Keratinocyte (primary cell): ENCODE data around the gene CEP85L. TPM values are rescaled to one million over a fixed set of nuclear protein-coding genes. Genes with fewer than 3 reads are reported as not detected.

Experiments used
- DNase-seq: peaks from one replicate; pipeline ENCODE4 v3.0.0-alpha.2; 2011; ENCODE audit warnings: low read depth, missing footprints, low spot score
- FAIRE-seq: peaks from 2 replicates; lab custom pipeline; 2011; peaks lifted over from hg19 to GRCh38; lab: Jason Lieb, UNC
- H2AFZ ChIP-seq: 2 replicates; pipeline ENCODE4 v1.6.0; 2012; ENCODE audit warnings: low read length, control low read depth, inconsistent platforms; ENCODE audit not compliant: control insufficient read depth
- H3K27ac ChIP-seq: 2 replicates; pipeline ENCODE4 v1.5.1; 2011; ENCODE audit warnings: low read length; ENCODE audit not compliant: control insufficient read depth, insufficient read depth
- H3K27me3 ChIP-seq: 3 replicates; pipeline ENCODE4 v1.6.0; 2011; ENCODE audit warnings: low read length; ENCODE audit not compliant: control insufficient read depth, insufficient read depth; ENCODE audit errors: extremely low read depth
- H3K36me3 ChIP-seq, 2 experiments: 2 replicates in 1 of 2; 3 replicates in 1 of 2; pipeline ENCODE4 v1.5.1; 2011; ENCODE audit warnings: low read length in 2 of 2, mild to moderate bottlenecking in 1 of 2; ENCODE audit not compliant: control insufficient read depth in 2 of 2, insufficient read depth in 2 of 2; ENCODE audit errors: extremely low read depth in 1 of 2
- H3K4me1 ChIP-seq: 3 replicates; pipeline ENCODE4 v1.5.1; 2011; ENCODE audit warnings: low read length; ENCODE audit not compliant: control insufficient read depth, insufficient read depth; ENCODE audit errors: extremely low read depth
- H3K4me2 ChIP-seq: 3 replicates; pipeline ENCODE4 v1.6.0; 2011; ENCODE audit warnings: low read depth, low read length; ENCODE audit not compliant: control insufficient read depth, insufficient read depth; ENCODE audit errors: extremely low read depth
- H3K4me3 ChIP-seq, 3 experiments: fragments of 200-600 bp in 1 of 3; sonication (generic) in 1 of 3; 2 replicates in 2 of 3; 3 replicates in 1 of 3; pipeline ENCODE4 v1.5.1; 2011 to 2016; ENCODE audit warnings: low read length in 3 of 3, mild to moderate bottlenecking in 3 of 3, control low read depth in 2 of 3, inconsistent platforms in 1 of 3, low read depth in 1 of 3, mixed read lengths in 1 of 3, mixed run types in 1 of 3, moderate library complexity in 1 of 3; ENCODE audit not compliant: control insufficient read depth in 2 of 3, insufficient read depth in 2 of 3; ENCODE audit errors: extremely low read depth in 1 of 3
- H3K79me2 ChIP-seq: 2 replicates; pipeline ENCODE4 v1.6.0; 2012; ENCODE audit warnings: low read length; ENCODE audit not compliant: control insufficient read depth, insufficient read depth
- H3K9ac ChIP-seq: 3 replicates; pipeline ENCODE4 v1.6.0; 2011; ENCODE audit warnings: low read length; ENCODE audit not compliant: control insufficient read depth, insufficient read depth; ENCODE audit errors: extremely low read depth
- H3K9me1 ChIP-seq: 3 replicates; pipeline ENCODE4 v1.6.0; 2011; ENCODE audit warnings: low read length; ENCODE audit not compliant: control insufficient read depth, insufficient read depth; ENCODE audit errors: extremely low read depth
- H3K9me3 ChIP-seq: 2 replicates; pipeline ENCODE4 v1.5.1; 2012; ENCODE audit warnings: low read depth, low read length; ENCODE audit not compliant: control insufficient read depth
- H4K20me1 ChIP-seq: 3 replicates; pipeline ENCODE4 v1.6.0; 2011; ENCODE audit warnings: low read length; ENCODE audit not compliant: control insufficient read depth, insufficient read depth; ENCODE audit errors: extremely low read depth
- CTCF ChIP-seq, 3 experiments: IDR thresholded peaks in 1 of 3; conservative IDR thresholded peaks in 1 of 3; optimal IDR thresholded peaks in 1 of 3; 2 replicates in 2 of 3; 3 replicates in 1 of 3; pipeline versions ENCODE3 to v1.5.1; 2011; ENCODE audit warnings: low read length in 3 of 3, mild to moderate bottlenecking in 3 of 3, moderate library complexity in 2 of 3, control low read depth in 1 of 3, inconsistent platforms in 1 of 3; ENCODE audit not compliant: insufficient read depth in 2 of 3; ENCODE audit errors: extremely low read depth in 1 of 3
- EZH2 ChIP-seq: IDR thresholded peaks from one replicate; pipeline ENCODE4 v1.6.1; 2012; ENCODE audit warnings: inconsistent platforms, mild to moderate bottlenecking, low read length, moderate library complexity
- dilution Hi-C: fragments of 300-500 bp; cut with MboI; formaldehyde crosslinking; loops from one replicate; pipeline ENCODE4 v1.7.0; 2020; ENCODE audit warnings: low sequenced_read_pairs; ENCODE audit not compliant: extremely low pct_ligation_motif_present
- polyA plus RNA-seq, 5 experiments: library from polyadenylated mRNA; depleted of rRNA in 3 of 5; stranded (reverse) in 3 of 5; stranded (forward) in 1 of 5; unstranded in 1 of 5; fragments of >200 nt; gene quantifications; 1 replicate in 1 of 5; 2 replicates in 3 of 5; 3 replicates in 1 of 5; pipeline versions ENCODE4 v1.2.1 to v1.2.3, GENCODE V29; 2011 to 2012; ENCODE audit warnings: missing spikeins in 2 of 5, low read depth in 1 of 5, low replicate concordance in 1 of 5

Gene CEP85L
- polyA plus RNA-seq, 1 donor (not counting 4 experiments of a cell fraction or from before 2014, with no cell fraction given), result 3.5 TPM

- FAIRE-seq (no peak), DNase-seq (no peak)
- H3K9me1 ChIP-seq, result no peaks in the 10 kb centered on the region
- no peaks in the 10 kb centered on the region for H4K20me1 ChIP-seq
- no peak overlapping the region for H3K4me3 ChIP-seq
- dilution Hi-C loops, result no loop called here
- no peaks in the 10 kb centered on the region for H3K79me2 ChIP-seq
- H3K27ac ChIP-seq, result no peak overlapping the region
- H3K27me3 ChIP-seq, result no peaks in the 10 kb centered on the region
- no peak overlapping the region for H3K4me2 ChIP-seq
- TF ChIP-seq EZH2 (no peak), CTCF (optimal IDR thresholded peaks at IDR 0.05 in 1 of 3, IDR thresholded peaks at IDR 0.05 in 1 of 3, conservative IDR thresholded peaks at IDR 0.05 in 1 of 3; ENCODE audit: extremely low read depth in 1 of 3, insufficient read depth in 2 of 3, low read length in 3 of 3) (peak in 1 of 3 experiments; percentile 17)
- H3K4me1 ChIP-seq, result no peaks in the 10 kb centered on the region
- no peak overlapping the region for H2AFZ ChIP-seq
- no peaks in the 10 kb centered on the region for H3K36me3 ChIP-seq
- no peaks in the 10 kb centered on the region for H3K9me3 ChIP-seq
- no peak overlapping the region for H3K9ac ChIP-seq
Observed at GRCh38 chr6:118697554-118697953, 46.2 kb upstream of the CEP85L start.

- Histone ChIP-seq H3K9me3 (no peaks in the 10 kb centered on the region), H3K79me2 (no peaks in the 10 kb centered on the region), H3K9me1 (no peaks in the 10 kb centered on the region), H3K4me3 (no peak overlapping the region), H2AFZ (no peak overlapping the region), H3K4me1 (no peaks in the 10 kb centered on the region), H3K36me3 (no peaks in the 10 kb centered on the region), H3K4me2 (no peak overlapping the region), H3K27me3 (no peaks in the 10 kb centered on the region), H4K20me1 (no peaks in the 10 kb centered on the region), H3K27ac (no peak overlapping the region), H3K9ac (no peak overlapping the region)
- FAIRE-seq (no peak), DNase-seq (no peak)
- dilution Hi-C loops, result no loop called here
- TF ChIP-seq CTCF (optimal IDR thresholded peaks at IDR 0.05 in 1 of 3, IDR thresholded peaks at IDR 0.05 in 1 of 3, conservative IDR thresholded peaks at IDR 0.05 in 1 of 3; ENCODE audit: extremely low read depth in 1 of 3, insufficient read depth in 2 of 3, low read length in 3 of 3) (no peak), EZH2 (no peak)
Observed at GRCh38 chr6:118696271-118696670, 44.9 kb upstream of the CEP85L start.
